UCSD-AML1 (cell line): ENCODE results near the gene OGFR.

Experiments
- DNase-seq: peaks from one replicate; lab custom pipeline; 2025; ENCODE audit not compliant: unreplicated experiment; lab: John Stamatoyannopoulos, UW

OGFR gene

GRCh38 chr20:62856931-62857619 lies 52.4 kb downstream of the OGFR start:
- DNase-seq: no peak

GRCh38 chr20:62858058-62858830 lies 53.6 kb downstream of the OGFR start:
- no peak for DNase-seq

GRCh38 chr20:62859721-62860120 lies 55.1 kb downstream of the OGFR start:
- no peak for DNase-seq

GRCh38 chr20:62860391-62860923 lies 55.8 kb downstream of the OGFR start:
- DNase-seq: no peak

GRCh38 chr20:62860924-62861691 lies 56.5 kb downstream of the OGFR start:
- no peak for DNase-seq

- DNase-seq: peak; percentile 91
Measured at GRCh38 chr20:62861726-62862336, 57.2 kb downstream of the OGFR start, which contains the start of gene TCFL5. Gene TCFL5, minus strand, starts transcription at chr20:62861822. Its CDS starts 152 bp downstream, at chr20:62861670.
